Measurements from ENCODE around the gene LHPP.

Gene LHPP

GRCh38 chr10:124522933-124523871, 61.6 kb downstream of the LHPP start:
- TF ChIP-seq GATA3 (IDR thresholded peaks at IDR 0.05; ENCODE audit: low read depth, low read length): no peak
- no peak for TF ChIP-seq GATA2 (IDR thresholded peaks at IDR 0.05; ENCODE audit: low read depth, low read length)

GRCh38 chr10:124523901-124524300, 62.3 kb downstream of the LHPP start:
- TF ChIP-seq GATA3 (IDR thresholded peaks at IDR 0.05; ENCODE audit: low read depth, low read length) (no peak), GATA2 (IDR thresholded peaks at IDR 0.05; ENCODE audit: low read depth, low read length) (no peak)

GRCh38 chr10:124524991-124525653, 63.5 kb downstream of the LHPP start:
- TF ChIP-seq GATA3 (IDR thresholded peaks at IDR 0.05; ENCODE audit: low read depth, low read length): no peak
- TF ChIP-seq GATA2 (IDR thresholded peaks at IDR 0.05; ENCODE audit: low read depth, low read length): no peak

- TF ChIP-seq GATA2 (IDR thresholded peaks at IDR 0.05; ENCODE audit: low read depth, low read length) (no peak), GATA3 (IDR thresholded peaks at IDR 0.05; ENCODE audit: low read depth, low read length) (no peak)
Measured at GRCh38 chr10:124525751-124526600, 64.4 kb downstream of the LHPP start.

GRCh38 chr10:124526621-124527267, 65.1 kb downstream of the LHPP start:
- TF ChIP-seq GATA2 (IDR thresholded peaks at IDR 0.05; ENCODE audit: low read depth, low read length): no peak
- no peak for TF ChIP-seq GATA3 (IDR thresholded peaks at IDR 0.05; ENCODE audit: low read depth, low read length)

- TF ChIP-seq GATA2 (IDR thresholded peaks at IDR 0.05; ENCODE audit: low read depth, low read length): no peak
- no peak for TF ChIP-seq GATA3 (IDR thresholded peaks at IDR 0.05; ENCODE audit: low read depth, low read length)
Measured at GRCh38 chr10:124527874-124528395, 66.3 kb downstream of the LHPP start.

GRCh38 chr10:124529661-124530214, 68.1 kb downstream of the LHPP start:
- no peak for TF ChIP-seq GATA3 (IDR thresholded peaks at IDR 0.05; ENCODE audit: low read depth, low read length)
- TF ChIP-seq GATA2 (IDR thresholded peaks at IDR 0.05; ENCODE audit: low read depth, low read length): no peak

GRCh38 chr10:124530215-124530665, 68.6 kb downstream of the LHPP start:
- no peak for TF ChIP-seq GATA2 (IDR thresholded peaks at IDR 0.05; ENCODE audit: low read depth, low read length)
- TF ChIP-seq GATA3 (IDR thresholded peaks at IDR 0.05; ENCODE audit: low read depth, low read length): no peak

GRCh38 chr10:124530816-124531215, 69.2 kb downstream of the LHPP start:
- TF ChIP-seq GATA3 (IDR thresholded peaks at IDR 0.05; ENCODE audit: low read depth, low read length): no peak
- TF ChIP-seq GATA2 (IDR thresholded peaks at IDR 0.05; ENCODE audit: low read depth, low read length): no peak

GRCh38 chr10:124532106-124532641, 70.6 kb downstream of the LHPP start:
- TF ChIP-seq GATA2 (IDR thresholded peaks at IDR 0.05; ENCODE audit: low read depth, low read length): no peak
- TF ChIP-seq GATA3 (IDR thresholded peaks at IDR 0.05; ENCODE audit: low read depth, low read length): no peak

- TF ChIP-seq GATA2 (IDR thresholded peaks at IDR 0.05; ENCODE audit: low read depth, low read length) (no peak), GATA3 (IDR thresholded peaks at IDR 0.05; ENCODE audit: low read depth, low read length) (no peak)
Measured at GRCh38 chr10:124532788-124533187, 71.2 kb downstream of the LHPP start.

- TF ChIP-seq GATA3 (IDR thresholded peaks at IDR 0.05; ENCODE audit: low read depth, low read length) (no peak), GATA2 (IDR thresholded peaks at IDR 0.05; ENCODE audit: low read depth, low read length) (no peak)
Measured at GRCh38 chr10:124533266-124533665, 71.6 kb downstream of the LHPP start.

Measured in SH-SY5Y (cell line).